SK-N-MC (cell line): ENCODE measurements around the gene MBNL2.

ENCODE experiments used
- FOXP2 ChIP-seq: optimal IDR thresholded peaks from 2 replicates; pipeline ENCODE3; 2011; ENCODE audit warnings: mild to moderate bottlenecking, moderate library complexity; ENCODE audit not compliant: insufficient read depth; ENCODE audit errors: extremely low read length, control extremely low read depth
- POLR2AphosphoS5 ChIP-seq: IDR thresholded peaks from 2 replicates; pipeline ENCODE4 v1.6.1; 2012; ENCODE audit warnings: mild to moderate bottlenecking, low read depth, low read length, borderline replicate concordance

DNA sequence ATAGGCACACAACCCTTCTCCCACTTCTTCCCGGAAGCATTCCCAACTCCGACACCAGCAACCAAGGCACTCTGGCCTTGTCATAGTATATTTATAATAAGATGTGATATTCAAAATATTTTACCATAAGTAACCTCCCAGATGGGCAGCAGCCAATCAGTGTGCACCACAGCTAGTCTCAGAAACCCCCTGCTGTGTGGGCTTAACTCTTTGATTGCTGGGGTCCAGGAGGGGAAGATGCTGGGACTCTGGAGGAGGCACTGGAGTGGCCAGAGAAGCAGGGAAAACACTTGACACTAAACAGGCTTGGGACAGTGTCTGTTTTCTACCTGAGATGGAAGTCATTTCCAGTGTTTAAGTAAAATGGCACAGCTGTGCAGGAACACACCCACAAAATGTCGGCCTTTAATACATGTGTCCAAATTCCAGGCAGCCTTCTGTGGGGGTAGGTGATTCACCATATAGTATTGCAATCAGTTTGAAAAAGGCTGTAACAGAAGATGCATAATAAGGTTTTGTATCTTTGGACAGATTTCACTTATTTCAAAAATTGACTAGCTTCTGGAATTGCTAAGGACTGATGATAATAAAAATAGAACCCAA is 100.7 kb downstream of the MBNL2 start:
- TF ChIP-seq POLR2AphosphoS5 (no peak), FOXP2 (no peak)
